HepG2 (cell line): Measurements from ENCODE around the gene RANBP3. TPM values are rescaled to one million over a fixed set of nuclear protein-coding genes. Genes with fewer than 3 reads are reported as not detected.
A peak's percentile ranks its signal among the peaks of the same experiment; 100 is the strongest.

Source experiments
- AKAP8 ChIP-seq: sonication (generic); formaldehyde crosslinking; IDR thresholded peaks from 2 replicates; pipeline ENCODE4 v1.5.1; 2020; ENCODE audit warnings: mild to moderate bottlenecking, missing genetic modification reagents
- ATF1 ChIP-seq: IDR thresholded peaks from 2 replicates; pipeline ENCODE4 v1.6.1; 2016; ENCODE audit warnings: mild to moderate bottlenecking, control low read depth
- HNF4G ChIP-seq, 2 experiments: sonication (generic) in 1 of 2; formaldehyde crosslinking in 1 of 2; IDR thresholded peaks; 2 replicates each; pipeline versions ENCODE4 v1.4.0 to v1.6.1; 2011 to 2020; ENCODE audit warnings: borderline replicate concordance in 2 of 2, low read depth in 2 of 2, mild to moderate bottlenecking in 2 of 2, low read length in 1 of 2, missing genetic modification reagents in 1 of 2, moderate library complexity in 1 of 2
- IRX3 ChIP-seq: sonication (generic); formaldehyde crosslinking; IDR thresholded peaks from 2 replicates; pipeline ENCODE4 v1.8.1; 2023; ENCODE audit warnings: mild to moderate bottlenecking, low read depth, missing genetic modification reagents, borderline replicate concordance
- KDM2A ChIP-seq: sonication (generic); formaldehyde crosslinking; IDR thresholded peaks from 2 replicates; pipeline ENCODE4 v1.4.0; 2020; ENCODE audit warnings: low read depth, missing genetic modification reagents, borderline replicate concordance
- MEIS1 ChIP-seq: sonication (generic); formaldehyde crosslinking; IDR thresholded peaks from 2 replicates; pipeline ENCODE4 v1.9.0; 2021; ENCODE audit warnings: mild to moderate bottlenecking, missing genetic modification reagents, moderate library complexity, borderline replicate concordance
- NFIB ChIP-seq: sonication (generic); formaldehyde crosslinking; IDR thresholded peaks from 2 replicates; pipeline ENCODE4 v1.9.0; 2021; ENCODE audit warnings: missing genetic modification reagents, mild to moderate bottlenecking, borderline replicate concordance
- PRMT3 ChIP-seq: sonication (generic); formaldehyde crosslinking; IDR thresholded peaks from 2 replicates; pipeline ENCODE4 v1.8.1; 2022; ENCODE audit warnings: low read depth, mild to moderate bottlenecking, moderate library complexity, missing genetic modification reagents, borderline replicate concordance
- RNF2 ChIP-seq: fragments of 450-650 bp; conservative IDR thresholded peaks from 2 replicates; pipeline ENCODE4 v1.6.1; 2016; ENCODE audit warnings: low read depth
- SMAD3 ChIP-seq: sonication (generic); formaldehyde crosslinking; IDR thresholded peaks from 2 replicates; pipeline ENCODE4 v1.4.0; 2020; ENCODE audit warnings: missing genetic modification reagents
- TGIF2 ChIP-seq: IDR thresholded peaks from 2 replicates; pipeline ENCODE4 v1.6.1; 2016; ENCODE audit warnings: control low read depth, missing compliant biosample characterization
- TMF1 ChIP-seq: sonication (generic); formaldehyde crosslinking; IDR thresholded peaks from 2 replicates; pipeline ENCODE4 v1.8.1; 2022; ENCODE audit warnings: low read depth, missing genetic modification reagents
- ZNF253 ChIP-seq: sonication (generic); formaldehyde crosslinking; IDR thresholded peaks from 2 replicates; pipeline ENCODE4 v1.8.0; 2022; ENCODE audit warnings: mild to moderate bottlenecking, missing genetic modification reagents, borderline replicate concordance
- ZNF256 ChIP-seq: sonication (generic); formaldehyde crosslinking; conservative IDR thresholded peaks from 2 replicates; pipeline ENCODE4 v1.4.0; 2020; ENCODE audit warnings: missing genetic modification reagents
- ZNF510 ChIP-seq: sonication (generic); formaldehyde crosslinking; IDR thresholded peaks from 2 replicates; pipeline ENCODE4 v1.4.0; 2020; ENCODE audit warnings: low read depth, mild to moderate bottlenecking, missing genetic modification reagents
- ZNF552 ChIP-seq: sonication (generic); formaldehyde crosslinking; IDR thresholded peaks from 2 replicates; pipeline ENCODE4 v1.9.0; 2022; ENCODE audit warnings: missing genetic modification reagents, mild to moderate bottlenecking, borderline replicate concordance
- ZNF670 ChIP-seq: sonication (generic); formaldehyde crosslinking; IDR thresholded peaks from 2 replicates; pipeline ENCODE4 v1.8.0; 2022; ENCODE audit warnings: mild to moderate bottlenecking, missing genetic modification reagents, borderline replicate concordance
- ZZZ3 ChIP-seq: sonication (generic); formaldehyde crosslinking; IDR thresholded peaks from 2 replicates; pipeline ENCODE4 v1.4.0; 2020; ENCODE audit warnings: missing genetic modification reagents, mild to moderate bottlenecking, borderline replicate concordance
- polyA plus RNA-seq, 8 experiments: library from polyadenylated mRNA; depleted of rRNA in 3 of 8; stranded (reverse) in 7 of 8; unstranded in 1 of 8; fragments of >200 nt; fragmentation: Illumina TruSeq in 4 of 8; extraction: Trizol in 4 of 8; gene quantifications; 2 replicates each; pipeline versions ENCODE4 v1.2.1 to v1.2.3, GENCODE V29; 2011 to 2016; ENCODE audit warnings: low read depth in 4 of 8, missing spikeins in 1 of 8, mixed read lengths in 1 of 8; ENCODE audit not compliant: insufficient read depth in 1 of 8
- total RNA-seq, 5 experiments: library from RNA; depleted of rRNA; stranded (reverse); fragments of >200 nt; fragmentation: Illumina TruSeq; extraction: Trizol; gene quantifications; 2 replicates each; pipeline ENCODE4 v1.2.3, GENCODE V29; 2016; ENCODE audit warnings: low read depth in 1 of 5
- TF ChIP-seq, protein P1 (sequence below): IDR thresholded peaks from 2 replicates; pipeline ENCODE4 v1.6.1; 2016; ENCODE audit warnings: missing genetic modification reagents, missing compliant biosample characterization
- TF ChIP-seq, protein P2 (sequence below): IDR thresholded peaks from 2 replicates; pipeline ENCODE4 v1.6.1; 2016; ENCODE audit warnings: mild to moderate bottlenecking, missing biosample characterization, missing genetic modification reagents
- TF ChIP-seq, protein P3 (sequence below): sonication (generic); formaldehyde crosslinking; conservative IDR thresholded peaks from 2 replicates; pipeline ENCODE4 v1.8.0; 2022; ENCODE audit warnings: mild to moderate bottlenecking, moderate library complexity, missing genetic modification reagents
- TF ChIP-seq, protein P4 (sequence below): sonication (generic); formaldehyde crosslinking; IDR thresholded peaks from 2 replicates; pipeline ENCODE4 v1.4.0; 2020; ENCODE audit warnings: missing genetic modification reagents
- TF ChIP-seq, protein P5 (sequence below): sonication (generic); formaldehyde crosslinking; IDR thresholded peaks from 2 replicates; pipeline ENCODE4 v1.4.0; 2020; ENCODE audit warnings: missing genetic modification reagents, borderline replicate concordance

RANBP3 gene
- total and polyA plus RNA-seq, 2 of the 13 experiments (the other 11 are each of a cell fraction or from before 2014, with no cell fraction given) = 39.5 to 149 TPM

DNA sequence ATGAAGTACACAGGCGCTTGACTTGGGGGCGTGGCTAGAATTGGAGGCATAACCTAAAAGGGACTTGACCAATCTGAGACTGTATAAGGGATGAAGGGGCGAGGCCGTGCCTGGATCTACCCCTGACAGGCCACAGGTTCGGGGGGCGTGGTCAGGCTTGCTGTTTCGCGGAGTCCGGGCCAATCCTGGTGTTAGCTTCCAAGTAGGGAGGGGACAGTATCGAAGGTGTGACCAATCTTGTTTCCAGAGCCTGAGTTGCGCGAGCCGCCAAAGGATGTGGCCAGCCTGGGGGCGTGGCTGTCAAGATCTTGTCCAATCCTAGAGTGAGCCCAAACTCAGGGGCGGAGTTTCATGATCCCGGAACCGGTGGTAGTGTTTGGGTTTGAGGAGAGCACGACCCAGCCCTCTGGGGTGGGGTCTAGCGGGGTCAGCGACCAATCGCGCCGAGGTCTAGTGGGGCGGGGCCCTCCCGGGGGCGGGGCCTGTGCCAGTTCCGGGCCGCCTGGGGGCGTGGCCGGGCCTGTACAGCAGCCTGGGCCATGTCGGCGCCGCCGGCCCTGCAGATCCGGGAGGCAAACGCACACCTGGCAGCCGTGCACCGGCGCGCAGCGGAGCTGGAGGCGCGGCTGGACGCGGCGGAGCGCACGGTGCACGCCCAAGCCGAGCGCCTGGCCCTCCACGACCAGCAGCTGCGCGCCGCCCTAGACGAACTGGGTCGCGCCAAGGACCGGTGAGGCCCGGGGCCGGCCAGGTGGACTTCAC is 73.4 kb downstream of the RANBP3 start, which contains the start of gene VMAC (continued):
- TF ChIP-seq ZNF552 (CRISPR knock-in tag) = no peak
- no peak for TF ChIP-seq PRMT3 (CRISPR knock-in tag)
- TF ChIP-seq IRX3 (CRISPR knock-in tag) = 0 out of 2 replicates have a peak, but pooled peaks have one; percentile 53
- TF ChIP-seq ZNF256 (CRISPR knock-in tag) = no peak
- TF ChIP-seq ZZZ3 = no peak
- TF ChIP-seq, protein P1, sequence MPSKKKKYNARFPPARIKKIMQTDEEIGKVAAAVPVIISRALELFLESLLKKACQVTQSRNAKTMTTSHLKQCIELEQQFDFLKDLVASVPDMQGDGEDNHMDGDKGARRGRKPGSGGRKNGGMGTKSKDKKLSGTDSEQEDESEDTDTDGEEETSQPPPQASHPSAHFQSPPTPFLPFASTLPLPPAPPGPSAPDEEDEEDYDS (CRISPR knock-in tag) = peak; percentile 57; the same call in 1 of the 2 replicates
- peak; percentile 69; the same call in 1 of the 2 replicates for TF ChIP-seq ZNF253 (CRISPR knock-in tag)
- TF ChIP-seq, protein P2, sequence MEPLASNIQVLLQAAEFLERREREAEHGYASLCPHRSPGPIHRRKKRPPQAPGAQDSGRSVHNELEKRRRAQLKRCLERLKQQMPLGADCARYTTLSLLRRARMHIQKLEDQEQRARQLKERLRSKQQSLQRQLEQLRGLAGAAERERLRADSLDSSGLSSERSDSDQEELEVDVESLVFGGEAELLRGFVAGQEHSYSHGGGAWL (CRISPR knock-in tag) = peak; percentile 30; the same call in 1 of the 2 replicates
- TF ChIP-seq TMF1 (CRISPR knock-in tag) = peak; percentile 68; the same call in 1 of the 2 replicates
- TF ChIP-seq AKAP8 = 0 out of 2 replicates have a peak, but pooled peaks have one; percentile 70
- no peak for TF ChIP-seq ZNF510 (CRISPR knock-in tag)
- 0 out of 2 replicates have a peak, but pooled peaks have one; percentile 10 for TF ChIP-seq ATF1 (CRISPR knock-in tag)
- TF ChIP-seq, protein P3, sequence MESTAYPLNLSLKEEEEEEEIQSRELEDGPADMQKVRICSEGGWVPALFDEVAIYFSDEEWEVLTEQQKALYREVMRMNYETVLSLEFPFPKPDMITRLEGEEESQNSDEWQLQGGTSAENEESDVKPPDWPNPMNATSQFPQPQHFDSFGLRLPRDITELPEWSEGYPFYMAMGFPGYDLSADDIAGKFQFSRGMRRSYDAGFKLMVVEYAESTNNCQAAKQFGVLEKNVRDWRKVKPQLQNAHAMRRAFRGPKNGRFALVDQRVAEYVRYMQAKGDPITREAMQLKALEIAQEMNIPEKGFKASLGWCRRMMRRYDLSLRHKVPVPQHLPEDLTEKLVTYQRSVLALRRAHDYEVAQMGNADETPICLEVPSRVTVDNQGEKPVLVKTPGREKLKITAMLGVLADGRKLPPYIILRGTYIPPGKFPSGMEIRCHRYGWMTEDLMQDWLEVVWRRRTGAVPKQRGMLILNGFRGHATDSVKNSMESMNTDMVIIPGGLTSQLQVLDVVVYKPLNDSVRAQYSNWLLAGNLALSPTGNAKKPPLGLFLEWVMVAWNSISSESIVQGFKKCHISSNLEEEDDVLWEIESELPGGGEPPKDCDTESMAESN (CRISPR knock-in tag) = no peak
- TF ChIP-seq SMAD3 (CRISPR knock-in tag) = no peak
- TF ChIP-seq, protein P4, sequence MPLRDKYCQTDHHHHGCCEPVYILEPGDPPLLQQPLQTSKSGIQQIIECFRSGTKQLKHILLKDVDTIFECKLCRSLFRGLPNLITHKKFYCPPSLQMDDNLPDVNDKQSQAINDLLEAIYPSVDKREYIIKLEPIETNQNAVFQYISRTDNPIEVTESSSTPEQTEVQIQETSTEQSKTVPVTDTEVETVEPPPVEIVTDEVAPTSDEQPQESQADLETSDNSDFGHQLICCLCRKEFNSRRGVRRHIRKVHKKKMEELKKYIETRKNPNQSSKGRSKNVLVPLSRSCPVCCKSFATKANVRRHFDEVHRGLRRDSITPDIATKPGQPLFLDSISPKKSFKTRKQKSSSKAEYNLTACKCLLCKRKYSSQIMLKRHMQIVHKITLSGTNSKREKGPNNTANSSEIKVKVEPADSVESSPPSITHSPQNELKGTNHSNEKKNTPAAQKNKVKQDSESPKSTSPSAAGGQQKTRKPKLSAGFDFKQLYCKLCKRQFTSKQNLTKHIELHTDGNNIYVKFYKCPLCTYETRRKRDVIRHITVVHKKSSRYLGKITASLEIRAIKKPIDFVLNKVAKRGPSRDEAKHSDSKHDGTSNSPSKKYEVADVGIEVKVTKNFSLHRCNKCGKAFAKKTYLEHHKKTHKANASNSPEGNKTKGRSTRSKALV (CRISPR knock-in tag) = no peak
- TF ChIP-seq MEIS1 (CRISPR knock-in tag) = no peak; the same call in 1 of the 2 replicates
- TF ChIP-seq ZNF670 (CRISPR knock-in tag) = no peak
- no peak for TF ChIP-seq NFIB
- TF ChIP-seq RNF2 = no peak; the same call in 1 of the 2 replicates
- TF ChIP-seq TGIF2 (CRISPR knock-in tag) = no peak
- TF ChIP-seq KDM2A (CRISPR knock-in tag) = peak; percentile 60
- TF ChIP-seq HNF4G (IDR thresholded peaks at IDR 0.05; ENCODE audit: borderline replicate concordance, low read depth, low read length) = no peak
- TF ChIP-seq HNF4G (CRISPR knock-in tag; IDR thresholded peaks at IDR 0.05; ENCODE audit: borderline replicate concordance, low read depth) = 0 out of 2 replicates have a peak, but pooled peaks have one; percentile 32
- TF ChIP-seq, protein P5, sequence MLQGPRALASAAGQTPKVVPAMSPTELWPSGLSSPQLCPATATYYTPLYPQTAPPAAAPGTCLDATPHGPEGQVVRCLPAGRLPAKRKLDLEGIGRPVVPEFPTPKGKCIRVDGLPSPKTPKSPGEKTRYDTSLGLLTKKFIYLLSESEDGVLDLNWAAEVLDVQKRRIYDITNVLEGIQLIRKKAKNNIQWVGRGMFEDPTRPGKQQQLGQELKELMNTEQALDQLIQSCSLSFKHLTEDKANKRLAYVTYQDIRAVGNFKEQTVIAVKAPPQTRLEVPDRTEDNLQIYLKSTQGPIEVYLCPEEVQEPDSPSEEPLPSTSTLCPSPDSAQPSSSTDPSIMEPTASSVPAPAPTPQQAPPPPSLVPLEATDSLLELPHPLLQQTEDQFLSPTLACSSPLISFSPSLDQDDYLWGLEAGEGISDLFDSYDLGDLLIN (CRISPR knock-in tag) = no peak
